ENCODE measurements around the gene ACOT11.
A peak's percentile ranks its signal among the peaks of the same experiment; 100 is the strongest.

GRCh38 chr1:54571803-54572541 lies 23.9 kb downstream of the ACOT11 start:
- TF ChIP-seq ZNF544 (tag by site-specific recombination; IDR thresholded peaks at IDR 0.05) = no peak
- no peak for TF ChIP-seq ZNF521 (tag by site-specific recombination; IDR thresholded peaks at IDR 0.05)
- no peak for TF ChIP-seq GLIS2 (tag by site-specific recombination; IDR thresholded peaks at IDR 0.05)
- TF ChIP-seq, protein P1, sequence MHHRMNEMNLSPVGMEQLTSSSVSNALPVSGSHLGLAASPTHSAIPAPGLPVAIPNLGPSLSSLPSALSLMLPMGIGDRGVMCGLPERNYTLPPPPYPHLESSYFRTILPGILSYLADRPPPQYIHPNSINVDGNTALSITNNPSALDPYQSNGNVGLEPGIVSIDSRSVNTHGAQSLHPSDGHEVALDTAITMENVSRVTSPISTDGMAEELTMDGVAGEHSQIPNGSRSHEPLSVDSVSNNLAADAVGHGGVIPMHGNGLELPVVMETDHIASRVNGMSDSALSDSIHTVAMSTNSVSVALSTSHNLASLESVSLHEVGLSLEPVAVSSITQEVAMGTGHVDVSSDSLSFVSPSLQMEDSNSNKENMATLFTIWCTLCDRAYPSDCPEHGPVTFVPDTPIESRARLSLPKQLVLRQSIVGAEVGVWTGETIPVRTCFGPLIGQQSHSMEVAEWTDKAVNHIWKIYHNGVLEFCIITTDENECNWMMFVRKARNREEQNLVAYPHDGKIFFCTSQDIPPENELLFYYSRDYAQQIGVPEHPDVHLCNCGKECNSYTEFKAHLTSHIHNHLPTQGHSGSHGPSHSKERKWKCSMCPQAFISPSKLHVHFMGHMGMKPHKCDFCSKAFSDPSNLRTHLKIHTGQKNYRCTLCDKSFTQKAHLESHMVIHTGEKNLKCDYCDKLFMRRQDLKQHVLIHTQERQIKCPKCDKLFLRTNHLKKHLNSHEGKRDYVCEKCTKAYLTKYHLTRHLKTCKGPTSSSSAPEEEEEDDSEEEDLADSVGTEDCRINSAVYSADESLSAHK (tag by site-specific recombination; IDR thresholded peaks at IDR 0.05) = no peak
- TF ChIP-seq ZBTB20 (tag by site-specific recombination; IDR thresholded peaks at IDR 0.05) = no peak
- TF ChIP-seq ZNF398 (tag by site-specific recombination; IDR thresholded peaks at IDR 0.05) = no peak
- TF ChIP-seq ZSCAN5A (tag by site-specific recombination; IDR thresholded peaks at IDR 0.05) = no peak
- TF ChIP-seq CTCF (tag by site-specific recombination; IDR thresholded peaks at IDR 0.05) = 0 out of 2 replicates have a peak, but pooled peaks have one; percentile 14
- TF ChIP-seq ZNF292 (tag by site-specific recombination; IDR thresholded peaks at IDR 0.05; ENCODE audit: borderline replicate concordance, low read depth) = no peak
- TF ChIP-seq ATF2 (tag by site-specific recombination; IDR thresholded peaks at IDR 0.05; ENCODE audit: low read depth) = no peak
